Esophagus squamous epithelium (tissue), 4 donors: ENCODE results near the gene TNFRSF25.

Experiments used
- POLR2A ChIP-seq, 4 donors: fragments of 450-650 bp; IDR thresholded peaks; one replicate each; pipeline ENCODE4 v1.6.1; 2017; ENCODE audit warnings: antibody characterized with exemption in 4 of 4, mild to moderate bottlenecking in 4 of 4, moderate library complexity in 3 of 4
- TF ChIP-seq, protein P1 (sequence below), 6 experiments: fragments of 450-650 bp in 4 of 6; fragments of 200-600 bp in 2 of 6; sonication (generic) in 2 of 6; IDR thresholded peaks; one replicate each; pipeline ENCODE4 v1.5.1; 2016 to 2019; ENCODE audit warnings: antibody characterized with exemption in 6 of 6, mild to moderate bottlenecking in 4 of 6, moderate library complexity in 4 of 6

DNA sequence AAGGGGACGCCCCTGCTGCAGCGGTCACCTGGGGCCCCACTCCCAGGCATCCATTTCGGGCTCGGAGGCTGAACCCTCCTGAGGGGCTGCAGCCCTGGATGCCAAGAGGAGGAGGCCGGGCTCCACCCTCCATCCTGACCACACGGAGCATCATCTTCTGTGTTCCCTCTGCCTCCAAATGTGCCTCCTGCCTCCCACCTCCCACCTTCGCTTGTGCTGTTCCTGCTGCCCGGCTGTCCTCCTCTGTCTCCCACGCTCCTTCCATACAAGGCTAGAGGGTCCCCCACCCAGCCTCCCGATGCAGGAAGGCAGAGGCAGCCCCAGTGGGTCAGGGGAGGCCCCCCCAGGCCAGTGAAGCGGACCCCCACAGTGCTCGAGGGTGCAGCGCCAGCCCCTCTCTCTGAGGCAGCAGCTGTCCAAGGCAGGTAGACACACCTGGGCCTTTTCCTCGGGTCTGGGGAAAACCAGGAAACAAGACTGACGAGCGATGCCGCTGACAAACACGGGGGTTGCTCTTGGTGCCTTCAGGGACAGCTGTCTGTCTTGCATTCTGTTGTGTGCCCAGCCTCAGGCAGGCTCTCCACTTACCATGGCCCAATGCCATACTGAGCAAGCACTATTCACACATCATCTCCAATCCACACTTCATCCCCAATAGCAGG, 42.3 kb upstream of the TNFRSF25 start:
- TF ChIP-seq, protein P1, sequence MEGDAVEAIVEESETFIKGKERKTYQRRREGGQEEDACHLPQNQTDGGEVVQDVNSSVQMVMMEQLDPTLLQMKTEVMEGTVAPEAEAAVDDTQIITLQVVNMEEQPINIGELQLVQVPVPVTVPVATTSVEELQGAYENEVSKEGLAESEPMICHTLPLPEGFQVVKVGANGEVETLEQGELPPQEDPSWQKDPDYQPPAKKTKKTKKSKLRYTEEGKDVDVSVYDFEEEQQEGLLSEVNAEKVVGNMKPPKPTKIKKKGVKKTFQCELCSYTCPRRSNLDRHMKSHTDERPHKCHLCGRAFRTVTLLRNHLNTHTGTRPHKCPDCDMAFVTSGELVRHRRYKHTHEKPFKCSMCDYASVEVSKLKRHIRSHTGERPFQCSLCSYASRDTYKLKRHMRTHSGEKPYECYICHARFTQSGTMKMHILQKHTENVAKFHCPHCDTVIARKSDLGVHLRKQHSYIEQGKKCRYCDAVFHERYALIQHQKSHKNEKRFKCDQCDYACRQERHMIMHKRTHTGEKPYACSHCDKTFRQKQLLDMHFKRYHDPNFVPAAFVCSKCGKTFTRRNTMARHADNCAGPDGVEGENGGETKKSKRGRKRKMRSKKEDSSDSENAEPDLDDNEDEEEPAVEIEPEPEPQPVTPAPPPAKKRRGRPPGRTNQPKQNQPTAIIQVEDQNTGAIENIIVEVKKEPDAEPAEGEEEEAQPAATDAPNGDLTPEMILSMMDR (IDR thresholded peaks at IDR 0.05): no peak
- TF ChIP-seq POLR2A (IDR thresholded peaks at IDR 0.05): no peak
